Keratinocyte (primary cell): ENCODE data around the gene EXOSC6.
"Not testable (repeated sequence)": the region's sequence is repeated elsewhere in the genome, so short reads cannot be mapped to it uniquely, and the experiment has no call there.

Source experiments
- EZH2 ChIP-seq: IDR thresholded peaks from one replicate; pipeline ENCODE4 v1.6.1; 2012; ENCODE audit warnings: inconsistent platforms, mild to moderate bottlenecking, low read length, moderate library complexity
- TF ChIP-seq, protein P1 (sequence below), 3 experiments: IDR thresholded peaks in 1 of 3; conservative IDR thresholded peaks in 1 of 3; optimal IDR thresholded peaks in 1 of 3; 2 replicates in 2 of 3; 3 replicates in 1 of 3; pipeline versions ENCODE3 to v1.5.1; 2011; ENCODE audit warnings: low read length in 3 of 3, mild to moderate bottlenecking in 3 of 3, moderate library complexity in 2 of 3, control low read depth in 1 of 3, inconsistent platforms in 1 of 3; ENCODE audit not compliant: insufficient read depth in 2 of 3; ENCODE audit errors: extremely low read depth in 1 of 3

DNA sequence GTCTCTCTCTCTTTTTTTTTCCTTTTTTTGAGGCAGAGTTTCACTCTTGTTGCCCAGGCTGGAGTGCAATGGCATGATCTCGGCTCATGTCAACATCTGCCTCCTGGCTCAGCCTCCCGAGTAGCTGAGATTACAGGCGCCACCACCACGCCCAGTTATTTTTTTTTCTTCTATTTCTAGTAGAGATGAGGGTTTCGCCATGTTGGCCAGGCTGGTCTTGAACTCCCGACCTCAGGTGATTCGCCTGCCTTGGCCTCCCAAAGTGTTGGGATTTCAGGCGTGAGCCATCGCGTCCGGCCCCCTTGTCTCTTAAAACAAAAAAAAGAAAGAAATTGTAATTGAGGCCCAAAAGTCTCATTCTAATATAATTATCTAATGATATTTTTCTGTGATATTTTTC is 40.4 kb upstream of the EXOSC6 start:
- TF ChIP-seq, protein P1, sequence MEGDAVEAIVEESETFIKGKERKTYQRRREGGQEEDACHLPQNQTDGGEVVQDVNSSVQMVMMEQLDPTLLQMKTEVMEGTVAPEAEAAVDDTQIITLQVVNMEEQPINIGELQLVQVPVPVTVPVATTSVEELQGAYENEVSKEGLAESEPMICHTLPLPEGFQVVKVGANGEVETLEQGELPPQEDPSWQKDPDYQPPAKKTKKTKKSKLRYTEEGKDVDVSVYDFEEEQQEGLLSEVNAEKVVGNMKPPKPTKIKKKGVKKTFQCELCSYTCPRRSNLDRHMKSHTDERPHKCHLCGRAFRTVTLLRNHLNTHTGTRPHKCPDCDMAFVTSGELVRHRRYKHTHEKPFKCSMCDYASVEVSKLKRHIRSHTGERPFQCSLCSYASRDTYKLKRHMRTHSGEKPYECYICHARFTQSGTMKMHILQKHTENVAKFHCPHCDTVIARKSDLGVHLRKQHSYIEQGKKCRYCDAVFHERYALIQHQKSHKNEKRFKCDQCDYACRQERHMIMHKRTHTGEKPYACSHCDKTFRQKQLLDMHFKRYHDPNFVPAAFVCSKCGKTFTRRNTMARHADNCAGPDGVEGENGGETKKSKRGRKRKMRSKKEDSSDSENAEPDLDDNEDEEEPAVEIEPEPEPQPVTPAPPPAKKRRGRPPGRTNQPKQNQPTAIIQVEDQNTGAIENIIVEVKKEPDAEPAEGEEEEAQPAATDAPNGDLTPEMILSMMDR (optimal IDR thresholded peaks at IDR 0.05 in 1 of 3, IDR thresholded peaks at IDR 0.05 in 1 of 3, conservative IDR thresholded peaks at IDR 0.05 in 1 of 3; ENCODE audit: extremely low read depth in 1 of 3, insufficient read depth in 2 of 3, low read length in 3 of 3), result not testable (repeated sequence)
- TF ChIP-seq EZH2, result not testable (repeated sequence)
